A549 (cell line): ENCODE measurements around the gene FUS.
"Not testable (repeated sequence)": the region's sequence is repeated elsewhere in the genome, so short reads cannot be mapped to it uniquely, and the experiment has no call there.

Experiments
- CTCF ChIP-seq: fragments of >200 bp; sonication (Bioruptor Twin); formaldehyde crosslinking; IDR thresholded peaks from 3 replicates; pipeline ENCODE4 v1.5.1; 2016
- EP300 ChIP-seq, 2 experiments: fragments of >200 bp; sonication (Bioruptor Twin); formaldehyde crosslinking; IDR thresholded peaks; 2 replicates in 1 of 2; 3 replicates in 1 of 2; pipeline ENCODE4 v1.6.1; 2016 to 2017
- PBX3 ChIP-seq: IDR thresholded peaks from 2 replicates; pipeline ENCODE4 v1.6.1; 2012
- POLR2A ChIP-seq: IDR thresholded peaks from 2 replicates; pipeline ENCODE4 v1.6.1; 2012; ENCODE audit warnings: mild to moderate bottlenecking, low read length
- SMC3 ChIP-seq: fragments of >200 bp; sonication (Bioruptor Twin); formaldehyde crosslinking; IDR thresholded peaks from 3 replicates; pipeline ENCODE4 v1.6.1; 2018; ENCODE audit warnings: inconsistent platforms
- TF ChIP-seq, protein P1 (sequence below): fragments of 150-350 bp; IDR thresholded peaks from 2 replicates; pipeline ENCODE4 v1.6.1; 2014; ENCODE audit warnings: low read depth, mild to moderate bottlenecking, low read length

DNA sequence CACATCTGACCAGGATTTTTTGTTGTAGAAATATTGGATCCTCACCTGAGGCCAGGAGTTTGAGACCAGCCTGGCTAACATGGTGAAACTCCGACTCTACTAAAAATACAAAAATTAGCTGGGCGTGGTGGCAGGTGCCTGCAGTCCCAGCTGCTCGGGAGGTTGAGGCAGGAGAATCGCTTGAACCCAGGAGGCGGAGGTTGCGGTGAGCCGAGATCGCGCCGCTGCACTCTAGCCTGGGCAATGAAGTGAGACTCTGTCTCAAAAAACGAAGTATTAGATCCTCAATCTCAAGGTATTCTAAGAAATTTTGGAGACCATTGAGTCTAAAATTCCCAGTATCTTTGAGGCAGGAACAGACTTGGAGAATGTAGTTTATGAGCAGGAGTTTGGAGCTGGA is 15.9 kb downstream of the FUS start:
- TF ChIP-seq POLR2A; CTCF; PBX3; EP300 (IDR thresholded peaks at IDR 0.05); SMC3: not testable (repeated sequence)
- TF ChIP-seq, protein P1, sequence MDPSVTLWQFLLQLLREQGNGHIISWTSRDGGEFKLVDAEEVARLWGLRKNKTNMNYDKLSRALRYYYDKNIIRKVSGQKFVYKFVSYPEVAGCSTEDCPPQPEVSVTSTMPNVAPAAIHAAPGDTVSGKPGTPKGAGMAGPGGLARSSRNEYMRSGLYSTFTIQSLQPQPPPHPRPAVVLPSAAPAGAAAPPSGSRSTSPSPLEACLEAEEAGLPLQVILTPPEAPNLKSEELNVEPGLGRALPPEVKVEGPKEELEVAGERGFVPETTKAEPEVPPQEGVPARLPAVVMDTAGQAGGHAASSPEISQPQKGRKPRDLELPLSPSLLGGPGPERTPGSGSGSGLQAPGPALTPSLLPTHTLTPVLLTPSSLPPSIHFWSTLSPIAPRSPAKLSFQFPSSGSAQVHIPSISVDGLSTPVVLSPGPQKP = not testable (repeated sequence)
